ENCODE data around the gene ARID1B. TPM values are rescaled to one million over a fixed set of nuclear protein-coding genes. Genes with fewer than 3 reads are reported as not detected.

ARID1B gene
- total and polyA plus RNA-seq, 9 of the 15 experiments (the other 6 are each of a cell fraction or from before 2014, with no cell fraction given): 12.5 to 50.5 (median 25.8) TPM

GRCh38 chr6:157200117-157200516 lies 422.9 kb downstream of the ARID1B start:
- intact Hi-C loops (cut with micrococcal nuclease) (no loop called here), in situ Hi-C loops (cut with MboI) (no loop called here)
- ChIA-PET CTCF (ENCODE audit: low intra/inter-chr PET ratio) (no interaction called here), POLR2A (no interaction called here)
- Histone ChIP-seq H3K4me3 (no peak overlapping the region), H3K9me1 (ENCODE audit: control insufficient read depth, insufficient read depth, low read length) (peaks cover 3% of the 10 kb centered on the region), H3K36me3 (ENCODE audit: control insufficient read depth, insufficient read depth, low read length) (peaks cover 72% of the 10 kb centered on the region), H3K79me2 (ENCODE audit: control insufficient read depth, insufficient read depth, low read length) (no peaks in the 10 kb centered on the region), H3K9ac (ENCODE audit: insufficient read depth in 1 of 2, low read depth in 2 of 2, low read length in 2 of 2) (no peak overlapping the region), H3K4me1 (replicated peaks in 1 of 2; ENCODE audit: control insufficient read depth in 2 of 2, insufficient read depth in 2 of 2, low read length in 2 of 2) (peaks cover 0 to 5% of the 10 kb centered on the region in 2 experiments; a peak in 1 of 5 replicates), H3K9me3 (replicated peaks; ENCODE audit: control insufficient read depth, insufficient read depth, low read depth, low read length) (no peaks in the 10 kb centered on the region), H3K4me2 (ENCODE audit: insufficient read depth, low read length) (no peak overlapping the region), H2AFZ (ENCODE audit: low read depth, low read length) (no peak overlapping the region), H3K27me3 (ENCODE audit: control insufficient read depth in 2 of 2, insufficient read depth in 2 of 2, low read length in 2 of 2) (no peaks in the 10 kb centered on the region), H4K20me1 (replicated peaks; ENCODE audit: control insufficient read depth, insufficient read depth, low read length) (no peaks in the 10 kb centered on the region), H3K27ac (ENCODE audit: extremely low read depth, low read depth, low read length) (no peak overlapping the region)
- TF ChIP-seq POLR2G (IDR thresholded peaks at IDR 0.05; ENCODE audit: low read depth, low read length) (0 out of 2 replicates have a peak, but pooled peaks have one; percentile 7), WHSC1 (IDR thresholded peaks at IDR 0.05; ENCODE audit: low read length) (no peak), RAD21 (CRISPR knock-in tag; conservative IDR thresholded peaks at IDR 0.05 in 1 of 2, IDR thresholded peaks at IDR 0.05 in 1 of 2) (no peak), XRCC3 (IDR thresholded peaks at IDR 0.05) (no peak), CEBPB (tag; IDR thresholded peaks at IDR 0.05) (no peak), U2AF1 (optimal IDR thresholded peaks at IDR 0.05; ENCODE audit: low read depth, low read length) (no peak), POLR2AphosphoS2 (IDR thresholded peaks at IDR 0.05; ENCODE audit: low read length) (no peak), CREB1 (IDR thresholded peaks at IDR 0.05) (no peak), CREB1 (CRISPR knock-in tag; IDR thresholded peaks at IDR 0.05) (no peak), EWSR1 (IDR thresholded peaks at IDR 0.05; ENCODE audit: borderline replicate concordance, low read depth, partially characterized antibody) (no peak)
- ATAC-seq (no peak), FAIRE-seq (no peak), DNase-seq (ENCODE audit: extremely low read depth in 1 of 4, low spot score in 3 of 4) (no peak)
- no TSS peak for BruUV-seq (replicated peaks)
- WGBS (ENCODE audit: insufficient coverage, low coverage, missing lambda C conversion rate): 84% methylated on average over 10 of the region's 10 CpGs
